ENCODE results near the gene IFNLR1.

Gene IFNLR1

DNA sequence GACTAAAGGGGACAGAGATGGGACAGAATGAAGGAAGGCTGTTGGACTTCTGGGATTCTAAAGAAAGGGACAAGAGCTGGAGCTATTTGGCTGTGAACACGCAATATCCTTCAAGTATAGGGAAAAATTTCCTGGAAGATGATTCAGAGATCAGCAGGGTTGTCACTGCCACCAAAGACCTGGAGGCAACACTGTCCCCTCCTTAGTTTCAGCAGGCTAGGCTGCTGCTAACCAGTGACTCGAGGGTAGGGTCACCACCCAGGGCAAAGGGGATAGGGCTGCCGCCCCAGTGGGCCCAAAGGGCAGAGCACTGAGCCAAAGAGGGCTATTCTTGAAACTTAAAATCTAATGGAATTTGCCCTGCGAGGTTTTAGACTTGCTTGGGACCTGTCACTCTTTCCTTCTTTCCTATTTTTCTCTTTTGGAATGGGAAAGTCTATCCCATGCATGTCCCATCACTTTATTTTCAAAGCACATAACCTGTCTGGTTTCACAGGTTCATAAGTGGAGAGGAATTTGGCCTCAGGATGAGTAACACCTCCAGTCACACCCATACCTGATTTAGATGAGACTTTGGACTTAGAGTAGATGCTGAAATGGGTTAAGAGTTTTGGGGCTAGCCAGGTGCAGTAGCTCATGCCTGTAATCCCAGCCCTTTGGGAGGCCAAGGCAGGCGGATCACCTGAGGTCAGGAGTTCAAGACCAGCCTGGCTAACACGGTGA, 11.9 kb downstream of the IFNLR1 start:
- no peak for DNase-seq

GRCh38 chr1:24173638-24174575, 13.2 kb downstream of the IFNLR1 start:
- no peak for DNase-seq

DNA sequence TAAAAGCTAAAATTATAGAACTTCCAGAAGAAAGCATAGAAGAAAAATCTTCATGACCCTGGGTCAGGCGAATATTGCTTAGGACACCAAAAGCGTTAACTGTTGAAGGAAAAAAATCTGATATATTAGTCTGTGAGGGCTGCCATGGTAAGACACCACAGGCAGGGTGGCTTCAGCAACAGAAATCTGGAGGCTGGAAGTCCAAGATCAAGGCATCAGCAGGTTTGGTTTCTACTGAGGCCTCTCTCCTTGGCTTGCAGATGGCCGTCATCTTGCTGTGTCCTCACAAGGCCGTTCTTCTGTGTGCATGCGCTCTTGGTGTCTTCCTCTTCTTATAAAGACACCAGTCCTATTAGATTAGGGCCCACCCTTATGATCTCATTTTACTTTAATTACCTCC, 14.5 kb downstream of the IFNLR1 start:
- DNase-seq = no peak

DNA sequence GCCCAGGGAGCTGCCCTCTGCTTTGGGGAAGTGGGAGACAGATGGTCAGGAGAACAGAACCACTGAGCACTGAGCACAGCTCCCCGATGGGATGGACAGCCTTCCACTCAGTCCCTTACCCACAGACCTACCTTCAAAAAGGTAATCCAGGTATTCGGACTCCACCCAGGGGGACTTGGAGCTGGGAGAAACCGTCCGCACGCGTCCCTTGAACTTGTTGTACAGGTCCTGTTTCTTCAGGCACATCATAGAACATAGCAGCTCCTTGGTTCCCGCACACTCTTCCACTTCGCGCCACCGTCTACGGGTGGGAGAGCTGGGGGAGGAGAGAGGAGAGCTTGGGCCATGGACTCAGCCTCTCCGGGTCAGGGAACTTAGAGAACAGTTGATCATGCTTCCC, 17.8 kb downstream of the IFNLR1 start:
- no peak for DNase-seq

- DNase-seq = no peak
Observed at GRCh38 chr1:24168245-24168644, 18.8 kb downstream of the IFNLR1 start.

GRCh38 chr1:24167008-24167407, 20.1 kb downstream of the IFNLR1 start:
- DNase-seq = no peak

GRCh38 chr1:24165500-24165899, 21.6 kb downstream of the IFNLR1 start:
- DNase-seq = no peak

- no peak for DNase-seq
Observed at GRCh38 chr1:24164004-24164403, 23.1 kb downstream of the IFNLR1 start.

DNA sequence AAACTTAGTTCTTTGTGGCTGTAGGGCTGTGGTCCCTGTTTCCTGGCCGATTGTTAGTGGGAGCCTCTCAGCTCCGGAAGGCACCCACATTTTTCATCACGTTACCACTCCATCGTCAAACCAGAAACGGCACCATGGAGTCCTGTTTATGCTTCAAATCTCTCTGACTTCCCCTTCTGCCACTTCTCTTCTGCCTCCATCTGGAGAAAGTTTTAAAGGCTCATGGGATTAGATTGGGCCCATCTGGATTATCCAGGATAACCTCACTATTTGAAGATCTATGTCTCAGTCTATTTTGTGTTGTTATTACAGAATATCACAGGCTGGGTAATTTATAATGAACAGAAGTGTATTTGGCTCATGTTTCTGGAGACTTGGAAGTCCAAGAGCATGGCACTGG, 24.9 kb downstream of the IFNLR1 start:
- DNase-seq = no peak

GRCh38 chr1:24161270-24161669, 25.8 kb downstream of the IFNLR1 start:
- no peak for DNase-seq

- DNase-seq = no peak
Observed at GRCh38 chr1:24159366-24159765, 27.7 kb downstream of the IFNLR1 start.

- no peak for DNase-seq
Observed at GRCh38 chr1:24157918-24158481, 29.1 kb downstream of the IFNLR1 start.

- no peak for DNase-seq
Observed at GRCh38 chr1:24156542-24157260, 30.4 kb downstream of the IFNLR1 start.

GRCh38 chr1:24155011-24155782, 31.9 kb downstream of the IFNLR1 start:
- no peak for DNase-seq

DNA sequence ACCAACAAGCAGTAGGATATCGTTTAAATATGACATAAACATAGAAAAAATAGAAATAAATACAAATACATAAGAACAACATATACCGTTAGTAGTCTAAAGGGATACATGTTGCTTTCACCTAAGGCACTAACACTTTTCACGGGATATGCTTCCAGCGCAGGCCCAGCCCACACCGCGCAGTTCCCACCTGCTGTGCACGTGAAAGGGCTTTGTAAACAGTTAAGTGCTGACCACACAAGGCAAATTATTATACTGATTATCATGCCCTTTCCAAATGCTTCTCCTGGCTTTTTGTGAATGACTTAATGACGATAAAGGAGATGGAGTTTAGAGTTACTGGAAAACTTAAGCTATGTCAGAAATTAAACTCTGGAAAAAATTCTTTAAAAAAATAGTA, 32.9 kb downstream of the IFNLR1 start:
- DNase-seq = peak; percentile 24

DNA sequence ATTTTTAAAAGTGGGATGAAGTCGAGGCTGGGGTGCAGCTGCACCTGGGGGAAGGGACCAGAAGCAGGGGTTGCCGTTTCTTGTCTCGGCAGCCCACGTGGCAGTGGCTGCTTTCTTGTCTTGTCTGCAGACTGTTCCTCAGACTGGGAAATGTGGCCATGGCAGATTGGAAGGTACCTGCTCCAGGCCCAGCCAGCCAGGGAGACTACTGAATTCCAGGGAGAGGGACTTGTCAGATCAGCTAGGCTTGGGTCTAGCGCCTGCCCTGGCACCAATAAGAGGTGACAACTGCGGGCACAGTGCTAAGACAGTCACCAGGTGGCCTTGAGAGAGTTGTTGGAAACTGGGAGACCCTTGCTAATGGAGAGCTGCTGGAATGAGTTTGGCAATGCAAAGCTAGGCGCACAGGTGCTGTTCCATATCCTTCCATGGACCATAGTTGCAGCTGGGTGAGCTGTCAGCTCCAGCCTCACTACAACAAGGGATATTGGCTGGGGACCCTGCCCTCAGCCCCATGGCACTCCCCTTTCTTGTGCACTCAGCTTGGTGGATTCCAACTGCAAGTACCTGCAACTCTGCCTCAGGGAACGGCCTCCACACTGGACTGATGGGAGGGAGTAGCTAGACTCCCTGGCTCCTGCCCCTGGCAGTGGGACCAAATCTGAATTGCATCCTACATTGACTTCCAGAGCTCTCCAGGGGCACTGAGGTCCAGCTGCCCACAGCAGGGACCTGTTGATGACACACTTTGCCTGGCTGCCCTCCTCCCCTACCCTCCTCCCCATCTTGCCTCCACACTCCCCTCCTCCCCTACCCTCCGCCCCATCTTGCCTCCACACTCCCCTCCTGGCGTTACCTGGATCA, 34.2 kb downstream of the IFNLR1 start:
- DNase-seq = no peak

- DNase-seq = no peak
Observed at GRCh38 chr1:24151175-24151533, 35.9 kb downstream of the IFNLR1 start.

DNA sequence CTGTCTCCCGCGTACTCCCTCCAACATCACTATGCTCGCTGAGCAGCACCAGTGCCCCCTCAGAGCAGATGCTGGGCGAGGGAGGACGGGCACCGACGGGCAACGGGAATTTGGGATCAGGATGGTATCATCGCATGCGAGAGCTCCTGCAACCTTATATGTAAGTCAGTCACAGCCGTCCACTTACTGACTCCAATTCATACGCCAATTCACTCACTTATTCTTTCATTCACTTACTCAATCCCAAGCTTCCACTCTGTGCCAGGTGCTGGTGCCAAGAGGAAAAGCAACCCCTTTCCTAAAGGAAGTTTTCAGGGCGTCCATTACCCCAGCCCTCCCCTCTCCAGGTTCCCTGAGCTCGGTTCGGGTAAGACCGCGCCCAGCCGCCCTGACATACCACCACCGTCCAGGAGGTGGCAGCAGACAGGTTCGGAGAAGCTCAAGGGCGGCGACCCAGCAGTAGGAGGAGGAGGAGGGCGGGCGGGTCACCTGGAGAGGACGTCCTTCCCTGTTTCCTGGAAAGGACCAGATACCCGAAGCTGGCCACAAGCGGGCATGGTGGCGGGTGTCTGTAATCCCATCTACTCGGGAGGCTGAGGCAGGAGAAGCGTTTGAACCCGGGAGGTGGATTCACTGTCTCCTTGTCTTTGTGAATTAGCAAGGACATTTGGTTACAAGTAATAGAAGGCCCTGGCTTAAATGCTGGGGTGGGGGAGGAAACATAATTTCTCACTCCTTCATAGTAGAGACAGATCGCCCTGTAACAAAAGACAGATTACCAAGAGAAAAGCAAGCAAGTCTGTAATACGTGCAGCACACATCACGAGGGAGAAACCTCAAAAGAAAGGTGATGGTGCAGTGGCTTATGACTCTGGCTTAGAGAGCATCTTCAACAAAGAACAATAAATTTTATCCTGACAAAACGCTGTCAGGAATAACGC, 36.6 kb downstream of the IFNLR1 start:
- no peak for DNase-seq

DNA sequence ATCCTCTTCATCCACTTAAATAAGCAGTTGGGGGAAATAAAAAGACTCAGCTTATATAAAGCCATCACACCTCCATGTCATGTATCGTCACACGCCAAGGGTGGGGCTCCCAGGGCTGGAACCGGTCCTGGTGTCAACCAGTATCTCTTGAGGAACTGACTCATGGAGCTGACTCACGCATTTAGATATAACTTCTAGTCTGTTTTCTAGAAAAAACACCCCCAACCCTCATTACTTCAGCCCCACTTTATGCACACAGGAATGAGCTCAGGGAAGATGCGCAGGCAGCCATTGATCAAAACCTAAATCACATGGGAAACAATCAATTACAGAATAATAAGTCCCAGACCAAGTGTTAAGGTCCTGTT, 37.2 kb downstream of the IFNLR1 start:
- no peak for DNase-seq

GRCh38 chr1:24147816-24148215, 39.3 kb downstream of the IFNLR1 start:
- no peak for DNase-seq
